Panc1 (cell line): Measurements from ENCODE around the gene RAB11FIP3. TPM values are rescaled to one million over a fixed set of nuclear protein-coding genes. Genes with fewer than 3 reads are reported as not detected.
"Not testable (repeated sequence)": the region's sequence is repeated elsewhere in the genome, so short reads cannot be mapped to it uniquely, and the experiment has no call there.

ENCODE experiments used
- ATAC-seq: fragments of 200-7000 bp; cut with Tn5 transposase; 2 replicates; pipeline ENCODE4 v1.9.1; 2020; ENCODE audit warnings: mild to moderate bottlenecking, moderate library complexity
- BruUV-seq: library from RNA; stranded (reverse); fragments of 400-500 nt; replicated peaks from 2 replicates; lab custom pipeline; 2021; lab: Mats Ljungman, UMichigan
- CTCF ChIA-PET: fragments of 300-600 bp; sonication (Branson Sonifier 250); formaldehyde crosslinking; loops from one replicate; lab custom pipeline; 2022; ENCODE audit warnings: antibody characterized with exemption; lab: Charles Lee
- POLR2A ChIA-PET: fragments of 300-600 bp; sonication (Branson Sonifier 250); formaldehyde crosslinking; loops from one replicate; lab custom pipeline; 2022; ENCODE audit warnings: antibody characterized with exemption; lab: Charles Lee
- DNase-seq: peaks from one replicate; pipeline ENCODE4 v3.0.0-alpha.2; 2010; ENCODE audit warnings: low read depth, low spot score
- H3K27ac ChIP-seq: 2 replicates; pipeline ENCODE4 v1.5.1; 2011; ENCODE audit warnings: mild to moderate bottlenecking, low read length, inconsistent platforms
- H3K27me3 ChIP-seq: fragments of 200-500 bp; sonication (Bioruptor generic); 2 replicates; pipeline ENCODE4 v1.6.0; 2014; ENCODE audit warnings: low read length, inconsistent platforms; ENCODE audit not compliant: control insufficient read depth, insufficient read depth
- H3K36me3 ChIP-seq: fragments of 200-500 bp; sonication (Bioruptor generic); 2 replicates; pipeline ENCODE4 v1.5.1; 2014; ENCODE audit warnings: inconsistent platforms, mild to moderate bottlenecking, low read length, moderate library complexity; ENCODE audit not compliant: control insufficient read depth, insufficient read depth
- H3K4me1 ChIP-seq: 2 replicates; pipeline ENCODE4 v1.5.1; 2011; ENCODE audit warnings: inconsistent platforms, mild to moderate bottlenecking, low read length, moderate library complexity; ENCODE audit not compliant: control insufficient read depth, insufficient read depth
- H3K4me3 ChIP-seq, 2 experiments: 2 replicates each; pipeline ENCODE4 v1.5.1; 2011 to 2012; ENCODE audit warnings: low read depth in 2 of 2, low read length in 2 of 2, mild to moderate bottlenecking in 2 of 2, inconsistent platforms in 1 of 2, moderate library complexity in 1 of 2
- H3K9me3 ChIP-seq: fragments of 200-500 bp; sonication (Bioruptor generic); 2 replicates; pipeline ENCODE4 v1.5.1; 2014; ENCODE audit warnings: low read depth, mild to moderate bottlenecking, inconsistent platforms, low read length, moderate library complexity; ENCODE audit not compliant: control insufficient read depth, insufficient read depth
- CTCF ChIP-seq: fragments of 450-650 bp; IDR thresholded peaks from 2 replicates; pipeline ENCODE4 v1.5.1; 2017; ENCODE audit warnings: mild to moderate bottlenecking
- POLR2AphosphoS5 ChIP-seq: IDR thresholded peaks from 2 replicates; pipeline ENCODE4 v1.6.1; 2012; ENCODE audit warnings: mild to moderate bottlenecking, low read depth, low read length, moderate library complexity
- REST ChIP-seq, 2 experiments: IDR thresholded peaks; 2 replicates each; pipeline ENCODE4 v1.6.1; 2011 to 2012; ENCODE audit warnings: low read depth in 2 of 2, control low read depth in 1 of 2, low read length in 1 of 2, mild to moderate bottlenecking in 1 of 2, moderate library complexity in 1 of 2; ENCODE audit not compliant: insufficient read depth in 1 of 2
- SIN3A ChIP-seq: IDR thresholded peaks from 2 replicates; pipeline ENCODE4 v1.6.1; 2012; ENCODE audit warnings: low read depth, mild to moderate bottlenecking, low read length, moderate library complexity, borderline replicate concordance; ENCODE audit not compliant: insufficient read depth
- TCF7L2 ChIP-seq: IDR thresholded peaks from 2 replicates; pipeline ENCODE4 v1.6.1; 2011; ENCODE audit warnings: mild to moderate bottlenecking, low read depth, low read length, inconsistent platforms
- in situ Hi-C: cut with HindIII; loops from 2 replicates; pipeline ENCODE4 v1.10.0; 2016; ENCODE audit warnings: low sequenced_read_pairs, low pct_unique_long_range_greater_than_20kb
- intact Hi-C: fragments of 100-400 bp; cut with micrococcal nuclease; formaldehyde crosslinking; loops from one replicate; pipeline ENCODE4 v1.10.0; 2022; ENCODE audit not compliant: unreplicated experiment
- total RNA-seq: library from RNA; stranded (reverse); gene quantifications from one replicate; pipeline ENCODE4 v1.2.1, GENCODE V29; 2021; ENCODE audit not compliant: unreplicated experiment

RAB11FIP3 gene
- total RNA-seq, 1 experiment from 2014 or later = 57.3 TPM

GRCh38 chr16:506246-506546 lies 80.7 kb downstream of the RAB11FIP3 start:
- ATAC-seq (no peak), DNase-seq (no peak)
- Histone ChIP-seq H3K4me3 (no peak overlapping the region), H3K4me1 (no peaks in the 10 kb centered on the region), H3K27me3 (no peaks in the 10 kb centered on the region), H3K36me3 (no peaks in the 10 kb centered on the region; the same call in 1 of the 2 replicates), H3K27ac (no peak overlapping the region), H3K9me3 (no peaks in the 10 kb centered on the region)
- CTCF ChIA-PET = interaction anchor here (0.6 kb wide), 1 partner anchor 121 kb away, joined by 3 read pairs; no protein-coding TSS in a partner anchor
- TF ChIP-seq POLR2AphosphoS5 (no peak), SIN3A (no peak), TCF7L2 (no peak), REST (IDR thresholded peaks at IDR 0.05; ENCODE audit: insufficient read depth in 1 of 2, low read depth in 2 of 2, low read length in 1 of 2) (no peak), CTCF (no peak)
- POLR2A ChIA-PET = no interaction called here
- BruUV-seq = no TSS peak
- intact Hi-C loops = loop anchor here (5.0 kb wide), 1 partner anchor 119 kb away; no protein-coding TSS in a partner anchor
- in situ Hi-C loops = no loop called here

- BruUV-seq, POLR2A ChIA-PET, H3K9me3 ChIP-seq, CTCF ChIA-PET, DNase-seq, in situ Hi-C loops, H3K36me3 ChIP-seq, H3K4me1 ChIP-seq, H3K27ac ChIP-seq, H3K4me3 ChIP-seq, H3K27me3 ChIP-seq, ATAC-seq: not testable (repeated sequence)
- intact Hi-C loops = loop anchor here (5.0 kb wide), 1 partner anchor 120 kb away; no protein-coding TSS in a partner anchor
Measured at GRCh38 chr16:507527-507926, 82.1 kb downstream of the RAB11FIP3 start.

- Histone ChIP-seq H3K27me3 (no peaks in the 10 kb centered on the region), H3K4me1 (no peaks in the 10 kb centered on the region), H3K36me3 (no peaks in the 10 kb centered on the region; the same call in 1 of the 2 replicates), H3K27ac (no peak overlapping the region), H3K4me3 (no peak overlapping the region), H3K9me3 (no peaks in the 10 kb centered on the region)
- in situ Hi-C loops = no loop called here
- no TSS peak for BruUV-seq
- intact Hi-C loops = loop anchor here (5.0 kb wide), 1 partner anchor 121 kb away; no protein-coding TSS in a partner anchor
- DNase-seq (no peak), ATAC-seq (no peak)
- TF ChIP-seq POLR2AphosphoS5 = no peak
- TF ChIP-seq CTCF = no peak
- no peak for TF ChIP-seq TCF7L2
- TF ChIP-seq SIN3A = no peak
- TF ChIP-seq REST (IDR thresholded peaks at IDR 0.05; ENCODE audit: insufficient read depth in 1 of 2, low read depth in 2 of 2, low read length in 1 of 2) = no peak
- ChIA-PET CTCF (no interaction called here), POLR2A (no interaction called here)
Measured at GRCh38 chr16:507996-508395, 82.5 kb downstream of the RAB11FIP3 start.
